Activated T-helper 2 cell treated with anti-CD3 and anti-CD28 coated beads, Interferon-gamma antibody, Interleukin-2, Interleukin-4, amounts not matched to agents 10 μg/mL and 5 μg/mL and 100 μg/mL, durations not matched to agents 14 hours and 24 hours and 36 hours (primary cell): ENCODE data around the gene SOHLH1. TPM values are rescaled to one million over a fixed set of nuclear protein-coding genes. Genes with fewer than 3 reads are reported as not detected.

ENCODE experiments used
- DNase-seq: peaks from one replicate; pipeline ENCODE4 v3.0.0; 2021; ENCODE audit warnings: low spot score
- H3K27ac Mint-ChIP-seq: one replicate; pipeline ENCODE4 v1.8.0; 2021; ENCODE audit warnings: mixed read lengths
- H3K27me3 Mint-ChIP-seq: one replicate; pipeline ENCODE4 v1.8.0; 2021; ENCODE audit warnings: low read depth, mixed read lengths
- H3K36me3 Mint-ChIP-seq: one replicate; pipeline ENCODE4 v1.8.0; 2021; ENCODE audit warnings: low read depth, mixed read lengths
- H3K4me1 Mint-ChIP-seq: one replicate; pipeline ENCODE4 v1.8.0; 2021; ENCODE audit warnings: low read depth, mixed read lengths
- H3K4me3 Mint-ChIP-seq: one replicate; pipeline ENCODE4 v1.8.0; 2021; ENCODE audit warnings: low read depth, mild to moderate bottlenecking, moderate library complexity, mixed read lengths
- H3K9me3 Mint-ChIP-seq: one replicate; pipeline ENCODE4 v1.8.0; 2021; ENCODE audit warnings: mixed read lengths
- intact Hi-C: fragments of 100-400 bp; cut with micrococcal nuclease; formaldehyde crosslinking; loops from one replicate; pipeline ENCODE4 v1.15.1; 2023
- total RNA-seq: library from RNA; stranded (reverse); gene quantifications from 2 replicates; pipeline ENCODE4 v1.2.3, GENCODE V29; 2022

The SOHLH1 gene
- total RNA-seq, 1 donor from 2014 or later = not detected

DNA sequence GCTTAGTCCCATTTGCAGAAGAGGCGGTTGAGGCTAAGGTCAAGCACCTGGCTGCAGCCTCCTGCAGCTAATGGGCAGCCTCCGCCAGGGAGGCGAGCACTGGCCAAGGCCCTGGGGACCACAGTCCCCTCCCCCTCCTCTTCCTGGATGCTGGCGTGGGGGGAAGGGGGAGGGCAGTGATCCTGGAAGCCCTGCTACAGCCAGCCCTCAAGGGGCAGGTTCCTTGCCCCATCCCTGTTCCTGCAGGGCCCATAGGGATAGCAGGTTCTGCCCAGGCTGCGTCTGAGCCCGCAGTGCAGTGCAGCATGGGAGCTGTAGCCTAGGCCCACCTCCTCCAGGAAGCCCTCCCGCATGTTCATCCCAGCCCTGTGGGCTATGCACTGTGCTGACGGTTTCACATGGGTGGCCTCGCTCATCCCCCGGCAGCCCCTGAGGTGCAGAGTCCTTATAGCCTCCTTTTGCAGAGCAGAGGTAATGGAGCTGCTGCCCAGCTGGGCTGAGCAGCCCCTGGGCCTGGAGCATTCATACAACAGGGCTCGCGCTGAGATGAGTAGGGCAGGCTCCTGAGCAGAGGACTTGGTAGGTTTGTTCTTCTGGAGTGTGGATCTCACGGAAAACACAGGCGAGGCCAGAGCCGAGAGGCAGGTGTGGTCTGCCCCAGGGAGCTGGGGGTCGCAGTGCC is 38.7 kb upstream of the SOHLH1 start:
- Mint-ChIP-seq H3K27ac (no peak overlapping the region), H3K9me3 (peaks cover under 1% of the 10 kb centered on the region), H3K4me1 (no peaks in the 10 kb centered on the region), H3K4me3 (no peak overlapping the region), H3K36me3 (no peaks in the 10 kb centered on the region), H3K27me3 (no peaks in the 10 kb centered on the region)
- no peak for DNase-seq
- intact Hi-C loops = no loop called here

DNA sequence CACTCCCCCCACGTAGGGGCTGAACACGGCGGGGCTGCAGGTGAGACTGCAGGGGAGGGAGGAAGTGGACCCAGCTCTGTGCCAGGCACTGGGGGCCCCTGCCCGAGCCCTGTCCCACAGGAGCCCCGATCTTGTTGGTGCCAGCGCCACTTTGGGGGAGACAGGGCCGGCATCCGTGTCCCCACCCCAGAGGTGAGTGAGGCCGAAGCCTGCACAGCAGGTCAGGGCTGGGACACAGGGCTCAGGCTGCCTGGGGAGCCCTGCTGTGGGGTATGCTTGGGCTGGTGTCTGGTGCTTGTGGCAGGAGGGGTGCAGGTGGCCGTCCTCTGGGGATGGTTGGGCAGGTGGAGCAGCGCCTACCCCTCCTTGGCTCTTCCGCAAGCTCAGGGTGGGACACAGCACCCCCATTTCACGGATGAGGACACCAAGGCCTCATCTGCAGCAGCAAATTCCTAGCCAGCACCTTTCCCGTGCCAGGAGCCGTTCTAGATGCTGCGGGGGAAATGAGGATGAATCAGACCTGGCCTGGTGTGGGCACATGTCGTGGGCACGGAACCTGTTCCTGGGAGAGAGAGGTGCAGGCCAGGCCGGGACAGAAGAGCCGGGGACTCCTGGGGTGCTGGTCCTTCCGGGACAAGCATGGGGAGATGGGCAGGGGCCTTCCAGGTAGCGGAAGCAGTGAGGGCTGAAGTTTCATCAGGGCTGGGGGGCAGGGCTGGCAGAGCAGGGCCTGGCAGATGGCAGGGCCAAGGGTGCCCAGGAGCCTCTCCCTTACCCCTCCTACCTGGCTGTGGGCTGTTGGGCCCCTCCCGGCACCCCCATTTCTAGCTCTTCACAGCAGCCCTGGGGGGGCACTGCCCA is 37.9 kb upstream of the SOHLH1 start:
- intact Hi-C loops = no loop called here

DNA sequence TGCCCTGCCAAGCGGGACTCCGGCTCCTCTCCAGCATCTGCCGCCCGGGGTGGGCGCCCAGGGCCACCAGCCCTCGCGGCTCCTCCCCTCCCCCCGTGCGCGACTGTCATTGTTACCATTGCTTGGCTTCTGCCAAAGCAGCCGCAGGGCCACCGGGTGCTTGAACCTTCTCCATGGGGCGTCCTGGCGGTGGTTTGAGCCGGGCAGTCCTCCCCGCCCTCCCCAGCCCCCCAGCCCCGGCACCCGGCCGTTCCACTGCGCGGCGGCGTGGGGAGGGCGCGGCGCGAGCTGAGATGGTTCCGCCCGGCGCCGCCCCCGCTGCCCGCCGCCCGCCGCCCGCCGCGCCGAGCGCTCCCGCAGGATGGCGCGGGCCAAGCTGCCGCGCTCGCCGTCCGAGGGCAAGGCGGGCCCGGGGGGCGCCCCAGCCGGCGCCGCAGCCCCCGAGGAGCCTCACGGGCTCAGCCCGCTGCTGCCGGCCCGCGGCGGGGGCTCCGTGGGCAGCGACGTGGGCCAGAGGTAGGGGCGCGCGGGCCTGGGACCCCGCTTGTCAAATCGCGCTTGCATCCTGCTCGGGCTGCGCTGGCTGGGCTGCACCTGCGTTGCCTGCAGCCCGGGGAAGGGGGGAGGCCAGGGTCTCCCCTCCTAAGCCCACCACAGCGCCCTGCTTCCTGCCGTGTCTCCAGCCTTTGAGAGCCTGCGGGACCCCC is 37.1 kb upstream of the SOHLH1 start:
- no peaks in the 10 kb centered on the region for H3K36me3 Mint-ChIP-seq
- no peaks in the 10 kb centered on the region for H3K4me1 Mint-ChIP-seq
- H3K27me3 Mint-ChIP-seq = no peaks in the 10 kb centered on the region
- H3K9me3 Mint-ChIP-seq = peaks cover 7% of the 10 kb centered on the region
- DNase-seq = no peak
- H3K4me3 Mint-ChIP-seq = no peak overlapping the region
- no peak overlapping the region for H3K27ac Mint-ChIP-seq
- intact Hi-C loops = no loop called here

More for the DNA sequence above, 37.9 kb upstream of the SOHLH1 start:
- no peaks in the 10 kb centered on the region for H3K4me1 Mint-ChIP-seq
- H3K27ac Mint-ChIP-seq = no peak overlapping the region
- H3K27me3 Mint-ChIP-seq = no peaks in the 10 kb centered on the region
- H3K36me3 Mint-ChIP-seq = no peaks in the 10 kb centered on the region
- peaks cover 7% of the 10 kb centered on the region for H3K9me3 Mint-ChIP-seq
- H3K4me3 Mint-ChIP-seq = no peak overlapping the region
- no peak for DNase-seq

- H3K9me3 Mint-ChIP-seq = peaks cover 11% of the 10 kb centered on the region
- no peak for DNase-seq
- no peaks in the 10 kb centered on the region for H3K4me1 Mint-ChIP-seq
- intact Hi-C loops = no loop called here
- H3K27me3 Mint-ChIP-seq = no peaks in the 10 kb centered on the region
- H3K4me3 Mint-ChIP-seq = no peak overlapping the region
- H3K27ac Mint-ChIP-seq = no peak overlapping the region
- H3K36me3 Mint-ChIP-seq = no peaks in the 10 kb centered on the region
Observed at GRCh38 chr9:135734616-135735144, 35.4 kb upstream of the SOHLH1 start.

DNA sequence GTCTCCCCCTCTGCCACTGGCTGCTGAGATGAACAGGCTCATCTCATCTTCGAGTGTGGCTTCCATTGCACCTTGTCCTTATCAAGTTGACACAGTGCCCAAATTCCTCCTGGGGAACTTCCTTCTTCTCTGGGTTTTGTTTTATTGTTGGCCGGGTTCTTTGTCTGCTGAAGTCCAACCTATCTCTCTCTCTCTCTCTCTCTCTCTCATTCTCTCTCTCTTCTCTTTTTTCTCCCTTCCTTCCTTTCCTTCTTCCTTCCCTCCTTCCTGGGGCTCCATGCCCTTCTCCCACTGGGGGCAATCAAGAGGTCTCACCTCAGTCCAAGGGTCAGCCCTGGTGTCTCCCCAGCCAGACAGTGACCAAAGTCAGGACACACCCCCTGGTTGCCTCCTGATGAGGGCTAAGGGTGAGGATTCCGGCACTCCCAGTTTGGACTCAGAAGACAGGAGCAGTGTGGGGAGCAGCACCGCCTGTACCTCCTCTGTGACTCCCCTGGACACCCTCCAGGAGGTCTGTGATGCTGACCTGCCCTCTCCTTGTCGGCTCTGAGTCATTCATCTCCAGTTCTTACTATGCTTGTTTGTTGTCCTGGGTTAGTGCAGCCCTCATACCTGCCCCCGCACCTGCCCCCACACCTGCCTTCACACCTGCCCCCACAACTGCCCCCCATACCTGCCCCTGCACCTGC is 33.4 kb upstream of the SOHLH1 start:
- no peak for DNase-seq
- Mint-ChIP-seq H3K27me3 (no peaks in the 10 kb centered on the region), H3K9me3 (peaks cover 11% of the 10 kb centered on the region), H3K4me3 (no peak overlapping the region), H3K4me1 (no peaks in the 10 kb centered on the region), H3K36me3 (no peaks in the 10 kb centered on the region), H3K27ac (no peak overlapping the region)
- intact Hi-C loops = no loop called here

DNA sequence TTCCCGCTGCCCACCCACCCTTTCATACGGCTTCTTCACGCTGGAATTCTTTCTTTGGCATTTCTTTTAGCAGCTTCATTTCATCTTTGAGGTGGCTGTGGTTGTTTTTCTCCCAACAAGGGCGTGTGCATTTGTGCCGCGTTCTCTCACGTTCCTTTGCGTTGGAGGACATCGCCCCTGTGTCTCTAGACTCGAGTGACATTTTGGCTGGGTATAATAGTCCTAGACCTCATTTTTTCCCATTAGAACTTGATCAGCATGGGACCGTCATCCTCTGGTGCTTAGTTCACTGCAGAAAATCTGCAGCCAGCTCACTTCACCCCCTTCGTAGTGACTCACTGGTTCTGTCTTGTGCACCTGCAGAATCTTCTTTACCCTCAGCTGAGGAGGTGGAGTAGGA is 32.2 kb upstream of the SOHLH1 start:
- no peaks in the 10 kb centered on the region for H3K27me3 Mint-ChIP-seq
- H3K9me3 Mint-ChIP-seq = peaks cover 11% of the 10 kb centered on the region
- DNase-seq = no peak
- no peaks in the 10 kb centered on the region for H3K36me3 Mint-ChIP-seq
- H3K4me1 Mint-ChIP-seq = no peaks in the 10 kb centered on the region
- intact Hi-C loops = no loop called here
- no peak overlapping the region for H3K27ac Mint-ChIP-seq
- H3K4me3 Mint-ChIP-seq = no peak overlapping the region

- no peaks in the 10 kb centered on the region for H3K27me3 Mint-ChIP-seq
- intact Hi-C loops = no loop called here
- H3K27ac Mint-ChIP-seq = no peak overlapping the region
- H3K9me3 Mint-ChIP-seq = peaks cover 11% of the 10 kb centered on the region
- no peak for DNase-seq
- H3K4me3 Mint-ChIP-seq = no peak overlapping the region
- no peaks in the 10 kb centered on the region for H3K36me3 Mint-ChIP-seq
- no peaks in the 10 kb centered on the region for H3K4me1 Mint-ChIP-seq
Observed at GRCh38 chr9:135729480-135729879, 30.2 kb upstream of the SOHLH1 start.

DNA sequence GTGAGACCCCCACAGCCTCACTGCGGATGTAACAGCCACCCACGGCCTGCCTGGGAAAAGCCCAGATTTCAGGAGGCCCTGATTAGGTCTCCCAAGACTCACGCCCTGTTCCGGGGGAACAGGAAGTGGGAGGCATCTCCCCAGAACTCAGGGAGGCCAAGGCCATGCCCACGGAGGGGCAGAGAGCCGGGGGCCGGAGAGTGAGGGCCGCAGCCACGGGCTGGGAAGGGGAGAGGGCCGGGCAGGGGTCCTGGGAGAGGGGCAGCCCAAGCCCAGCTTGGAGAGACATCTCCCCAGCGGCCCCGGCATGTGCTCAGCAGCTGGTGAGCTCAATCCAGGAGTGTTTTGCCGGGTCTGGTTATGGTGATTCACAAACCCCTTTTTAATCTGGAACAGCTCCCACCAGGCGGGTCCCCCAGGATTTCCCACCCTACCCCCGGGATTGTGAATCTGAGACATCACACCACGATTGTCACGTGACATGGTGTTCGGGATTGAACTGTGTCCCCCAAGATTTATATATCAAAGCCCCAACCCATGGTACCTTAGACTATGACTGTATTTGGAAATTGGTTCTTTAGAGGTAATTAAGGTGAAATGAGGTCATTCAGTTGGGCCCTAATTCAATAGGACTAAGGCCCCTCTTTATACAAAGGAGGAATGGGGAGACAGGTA is 29.3 kb upstream of the SOHLH1 start:
- intact Hi-C loops = no loop called here
- Mint-ChIP-seq H3K27me3 (no peaks in the 10 kb centered on the region), H3K27ac (no peak overlapping the region), H3K4me1 (no peaks in the 10 kb centered on the region), H3K9me3 (peaks cover 11% of the 10 kb centered on the region), H3K4me3 (no peak overlapping the region), H3K36me3 (no peaks in the 10 kb centered on the region)
- DNase-seq = no peak

DNA sequence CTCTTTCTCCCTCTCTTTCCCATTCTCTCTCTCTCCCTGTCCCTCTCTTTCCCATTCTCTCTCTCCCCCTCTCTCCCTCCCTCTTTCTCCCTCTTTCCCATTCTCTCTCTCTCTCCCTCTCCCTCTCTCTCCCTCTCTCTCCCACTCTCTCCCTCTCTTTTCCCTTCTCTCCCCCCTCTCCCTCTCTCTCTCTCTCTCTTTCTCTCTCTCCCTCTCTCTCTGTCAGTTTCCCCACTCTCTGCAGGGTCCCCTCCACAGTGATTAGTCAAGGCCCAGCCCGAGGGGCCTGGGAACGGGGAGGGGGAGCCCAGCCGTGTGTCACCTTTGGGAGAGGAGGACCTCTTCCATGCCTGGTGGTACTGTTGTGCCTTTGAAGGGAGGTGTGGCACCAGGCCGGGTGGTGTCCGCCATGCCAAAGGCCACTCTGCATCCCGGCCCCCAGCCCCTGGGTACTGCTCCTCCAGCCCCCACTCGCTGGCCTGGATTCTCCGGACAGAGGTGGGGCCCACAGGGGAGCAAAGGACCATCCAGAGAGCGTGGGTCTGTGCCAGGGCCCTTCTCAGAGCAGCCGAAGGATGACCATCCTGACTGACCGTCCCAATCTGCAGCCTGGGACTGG is 28.1 kb upstream of the SOHLH1 start:
- H3K27ac Mint-ChIP-seq = no peak overlapping the region
- no peaks in the 10 kb centered on the region for H3K36me3 Mint-ChIP-seq
- intact Hi-C loops = no loop called here
- DNase-seq = no peak
- H3K27me3 Mint-ChIP-seq = no peaks in the 10 kb centered on the region
- no peaks in the 10 kb centered on the region for H3K4me1 Mint-ChIP-seq
- peaks cover 5% of the 10 kb centered on the region for H3K9me3 Mint-ChIP-seq
- no peak overlapping the region for H3K4me3 Mint-ChIP-seq

DNA sequence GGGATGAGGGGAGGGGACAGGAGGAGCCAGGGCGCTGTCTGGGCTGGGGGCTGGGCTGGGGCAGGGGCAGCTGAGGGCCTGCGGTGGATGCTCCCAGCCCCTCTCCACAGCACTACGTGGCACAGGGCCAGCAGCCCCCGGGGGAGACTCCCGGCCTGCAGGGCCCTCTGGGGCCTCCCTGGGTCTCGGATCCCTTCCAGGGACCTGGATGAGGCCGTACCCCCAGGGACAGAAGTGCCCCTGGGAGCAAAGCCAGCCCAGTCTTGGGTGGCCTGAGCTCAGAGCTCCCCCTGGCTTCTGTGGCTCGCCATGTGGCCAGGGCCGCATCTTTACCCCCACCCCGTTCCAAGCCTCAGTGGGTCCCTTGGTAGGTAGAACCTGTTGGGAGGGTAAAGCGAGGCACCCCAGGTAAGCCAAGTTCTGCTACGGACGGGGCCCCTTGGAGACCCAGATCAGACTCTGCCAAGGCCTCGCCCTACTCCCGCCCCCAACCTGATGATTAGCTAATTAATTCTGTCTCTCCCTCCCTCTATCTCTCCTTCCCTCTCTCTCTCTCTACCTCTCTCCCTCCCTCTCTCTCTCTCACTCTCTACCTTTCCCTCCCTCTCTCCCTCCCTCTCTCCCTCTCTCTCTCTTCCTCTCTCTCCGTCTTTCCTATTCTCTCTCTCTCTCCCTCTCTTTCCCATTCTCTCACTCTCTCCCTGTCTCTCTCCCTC is 27.0 kb upstream of the SOHLH1 start:
- H3K4me3 Mint-ChIP-seq = no peak overlapping the region
- intact Hi-C loops = no loop called here
- H3K27me3 Mint-ChIP-seq = no peaks in the 10 kb centered on the region
- no peak for DNase-seq
- no peak overlapping the region for H3K27ac Mint-ChIP-seq
- peaks cover 4% of the 10 kb centered on the region for H3K9me3 Mint-ChIP-seq
- H3K4me1 Mint-ChIP-seq = no peaks in the 10 kb centered on the region
- H3K36me3 Mint-ChIP-seq = no peaks in the 10 kb centered on the region

GRCh38 chr9:135724186-135724787 is 25.0 kb upstream of the SOHLH1 start:
- no peak overlapping the region for H3K4me3 Mint-ChIP-seq
- no peak overlapping the region for H3K27ac Mint-ChIP-seq
- H3K4me1 Mint-ChIP-seq = no peaks in the 10 kb centered on the region
- H3K36me3 Mint-ChIP-seq = no peaks in the 10 kb centered on the region
- intact Hi-C loops = no loop called here
- H3K9me3 Mint-ChIP-seq = no peaks in the 10 kb centered on the region
- H3K27me3 Mint-ChIP-seq = no peaks in the 10 kb centered on the region
- no peak for DNase-seq
